HG02943 (cell line): Measurements from ENCODE around the gene HIVEP2.

Source experiments
- ATAC-seq: cut with Tn5 transposase; IDR thresholded peaks from one replicate; pipeline ENCODE4 v1.9.1; 2021; ENCODE audit warnings: mild to moderate bottlenecking, low read depth, moderate library complexity; ENCODE audit not compliant: unreplicated experiment

HIVEP2 gene

DNA sequence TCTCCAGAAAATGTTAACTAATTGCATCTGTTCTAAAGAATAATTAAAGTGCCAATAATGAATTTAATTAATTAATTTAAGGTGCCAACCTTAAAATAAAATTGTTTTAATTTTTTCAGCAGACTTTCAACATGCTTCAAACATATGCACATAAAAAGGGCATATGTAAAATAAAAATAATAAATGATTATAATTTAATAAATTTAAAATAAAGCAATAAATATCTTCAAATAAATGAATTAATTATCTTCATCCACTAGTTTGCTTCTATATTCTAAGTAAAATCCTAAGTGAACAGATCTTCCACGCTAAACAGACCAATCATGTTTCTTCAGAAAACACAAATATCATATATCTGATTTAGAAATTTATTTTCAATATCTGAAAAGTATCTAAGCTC is 119.2 kb downstream of the HIVEP2 start:
- ATAC-seq, result no peak

DNA sequence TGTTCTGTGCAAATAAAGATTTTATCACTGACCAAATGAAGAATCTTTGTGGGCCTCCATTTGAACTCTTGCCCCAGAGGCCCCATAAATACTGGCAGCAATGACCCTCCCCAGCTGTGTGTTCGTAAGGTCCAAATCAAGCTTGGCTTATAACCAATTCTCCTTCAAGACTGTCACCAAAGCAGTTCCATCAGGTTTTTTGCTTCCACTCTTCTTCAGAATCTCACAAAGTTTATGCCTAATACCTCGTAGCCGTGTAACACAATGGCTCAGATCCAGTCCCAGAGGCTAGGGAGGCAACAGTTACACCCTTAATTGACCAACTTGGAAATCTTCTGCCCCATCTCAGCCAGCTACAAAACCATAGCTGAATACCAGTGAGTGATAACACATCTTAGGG is 120.5 kb downstream of the HIVEP2 start:
- no peak for ATAC-seq

DNA sequence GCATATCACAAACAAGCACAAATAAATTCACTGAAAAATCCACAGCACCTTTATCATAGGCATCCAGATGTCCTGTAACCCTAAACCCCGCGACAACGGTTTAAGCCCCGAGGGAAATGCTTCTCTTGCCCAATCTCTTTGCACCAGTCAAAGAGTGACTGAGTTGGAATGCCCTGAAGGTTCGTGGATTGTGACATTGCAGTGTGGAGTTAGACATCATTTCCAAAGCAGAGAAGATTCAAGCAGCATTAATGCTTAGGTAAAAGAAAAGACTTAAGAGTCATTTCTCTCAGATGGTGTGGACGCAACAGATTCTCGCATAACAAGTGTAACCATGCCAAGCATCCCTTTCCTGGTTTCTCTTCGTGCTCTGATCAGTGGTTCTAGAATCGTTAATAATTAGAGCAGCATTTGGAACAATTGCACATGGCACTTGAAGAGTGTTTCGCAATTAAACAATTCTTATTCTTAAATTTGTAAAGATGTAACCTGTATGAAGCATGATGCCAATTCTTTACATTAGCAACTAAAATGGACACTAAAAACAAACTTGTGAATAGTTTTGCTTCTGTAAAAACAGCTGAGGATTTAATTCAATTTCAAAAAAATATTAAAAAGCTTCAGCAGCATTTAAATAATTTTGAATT is 121.6 kb downstream of the HIVEP2 start:
- no peak for ATAC-seq

DNA sequence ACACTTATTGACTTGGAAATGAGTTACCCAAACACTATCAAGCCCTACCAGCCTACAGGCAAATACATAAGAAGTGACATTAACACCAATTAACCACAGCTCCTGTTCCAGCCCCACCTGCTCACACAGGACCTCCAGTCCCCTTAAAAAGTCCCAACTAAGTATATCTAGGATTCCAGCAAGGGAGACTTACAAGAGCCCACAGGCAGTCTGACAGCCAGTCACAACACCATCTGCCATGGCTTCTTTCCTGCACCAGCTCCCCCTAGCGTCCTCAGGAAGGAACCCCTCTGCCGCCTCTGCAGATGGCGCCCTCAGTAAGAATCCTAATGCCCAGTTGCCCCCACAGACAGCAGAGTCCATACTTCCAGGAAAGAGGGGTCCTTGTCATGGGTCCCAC is 122.1 kb downstream of the HIVEP2 start:
- ATAC-seq, result no peak

DNA sequence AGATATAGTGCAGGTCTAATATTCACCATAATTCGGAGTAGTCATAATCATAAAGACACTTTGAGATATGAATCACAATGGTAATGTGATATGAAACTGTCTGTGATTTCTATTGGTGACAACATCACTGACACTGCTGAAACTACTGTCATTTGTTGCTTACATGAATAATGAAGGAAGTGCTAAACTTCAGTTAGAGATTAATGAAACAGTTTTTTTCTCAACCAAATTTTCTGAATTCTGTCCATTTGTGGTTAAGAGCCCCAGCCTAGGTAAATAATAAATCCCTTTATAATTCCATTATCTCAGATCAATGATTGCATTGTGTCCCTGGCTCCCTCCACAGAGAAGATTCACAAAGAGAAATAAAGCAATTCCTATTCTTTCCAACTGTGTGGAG is 122.6 kb downstream of the HIVEP2 start:
- peak; percentile 76 for ATAC-seq

DNA sequence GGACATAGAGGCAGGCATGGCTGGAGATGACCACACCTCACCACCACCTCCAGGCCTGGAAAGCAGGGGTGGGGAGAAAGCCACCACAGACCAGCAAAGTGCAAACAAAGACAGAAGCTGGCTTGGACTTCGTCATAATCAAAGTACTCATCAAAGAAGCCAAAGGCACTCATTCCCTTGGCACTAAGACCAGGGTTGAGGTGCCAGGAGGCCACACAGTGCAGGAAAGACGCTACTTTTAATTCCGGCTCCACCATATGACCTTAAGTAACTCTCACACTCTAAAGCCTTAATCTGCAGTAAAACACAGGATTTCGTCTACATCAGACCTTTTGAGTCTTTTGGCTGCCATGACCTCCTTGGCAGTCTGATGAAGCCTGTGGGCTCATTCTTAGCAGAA is 123.1 kb downstream of the HIVEP2 start:
- no peak for ATAC-seq

DNA sequence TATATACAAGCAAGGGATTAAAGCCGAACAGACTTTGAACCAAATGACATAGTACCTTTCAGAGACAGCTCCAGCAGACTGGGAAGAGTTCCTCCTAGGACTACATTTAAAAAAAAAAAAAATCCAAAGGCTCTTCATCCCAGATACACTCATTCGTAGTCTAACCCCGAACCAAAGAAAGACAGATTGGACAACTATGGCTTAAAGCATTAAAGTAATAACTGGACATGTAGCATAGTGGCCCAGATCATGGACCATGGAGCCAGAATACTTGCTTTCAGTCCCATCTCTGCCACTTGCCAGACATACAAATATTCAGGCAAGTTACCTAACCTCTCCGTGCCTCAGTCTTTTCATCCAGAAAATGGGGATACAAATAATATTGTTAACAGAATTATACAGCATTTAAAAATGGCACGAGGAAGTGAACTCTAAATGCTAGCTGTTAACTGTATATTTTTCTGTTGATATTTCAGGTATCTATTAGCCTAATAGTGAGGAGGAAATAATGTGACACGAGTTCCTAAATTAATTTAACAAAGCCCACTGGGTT is 123.7 kb downstream of the HIVEP2 start:
- no peak for ATAC-seq

DNA sequence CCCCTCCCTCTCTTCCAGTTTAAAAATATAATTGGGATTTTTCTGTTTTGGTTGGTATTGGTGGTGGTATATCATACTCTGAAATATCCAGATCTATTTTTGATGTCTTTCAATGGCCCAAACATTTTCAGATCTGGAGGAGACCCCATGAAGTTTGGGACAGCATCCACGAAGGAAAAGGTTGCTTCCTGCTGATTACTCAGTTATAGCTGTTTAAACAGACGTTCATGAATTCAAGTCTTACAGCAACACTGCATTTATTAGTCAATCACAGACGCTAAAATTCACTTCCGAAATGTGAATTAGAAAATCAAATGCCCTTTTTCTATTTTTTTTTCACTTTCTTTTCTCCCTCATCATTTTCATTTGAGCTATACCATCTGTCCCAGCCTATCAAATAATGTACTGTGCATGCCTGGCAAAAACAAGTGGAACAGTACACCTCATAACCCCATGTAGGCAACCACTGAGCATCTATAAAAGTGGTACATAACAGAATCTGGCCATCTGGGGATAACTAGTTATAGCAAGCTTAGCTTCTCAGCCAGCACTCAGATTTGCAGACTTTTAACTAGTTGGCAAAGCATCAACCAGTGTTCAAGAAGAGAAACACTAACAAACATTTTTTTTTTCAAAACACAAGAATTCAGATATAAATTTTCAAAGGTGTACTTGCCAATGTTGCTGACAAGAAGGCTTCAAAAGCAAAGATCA is 124.5 kb downstream of the HIVEP2 start:
- ATAC-seq, result no peak

DNA sequence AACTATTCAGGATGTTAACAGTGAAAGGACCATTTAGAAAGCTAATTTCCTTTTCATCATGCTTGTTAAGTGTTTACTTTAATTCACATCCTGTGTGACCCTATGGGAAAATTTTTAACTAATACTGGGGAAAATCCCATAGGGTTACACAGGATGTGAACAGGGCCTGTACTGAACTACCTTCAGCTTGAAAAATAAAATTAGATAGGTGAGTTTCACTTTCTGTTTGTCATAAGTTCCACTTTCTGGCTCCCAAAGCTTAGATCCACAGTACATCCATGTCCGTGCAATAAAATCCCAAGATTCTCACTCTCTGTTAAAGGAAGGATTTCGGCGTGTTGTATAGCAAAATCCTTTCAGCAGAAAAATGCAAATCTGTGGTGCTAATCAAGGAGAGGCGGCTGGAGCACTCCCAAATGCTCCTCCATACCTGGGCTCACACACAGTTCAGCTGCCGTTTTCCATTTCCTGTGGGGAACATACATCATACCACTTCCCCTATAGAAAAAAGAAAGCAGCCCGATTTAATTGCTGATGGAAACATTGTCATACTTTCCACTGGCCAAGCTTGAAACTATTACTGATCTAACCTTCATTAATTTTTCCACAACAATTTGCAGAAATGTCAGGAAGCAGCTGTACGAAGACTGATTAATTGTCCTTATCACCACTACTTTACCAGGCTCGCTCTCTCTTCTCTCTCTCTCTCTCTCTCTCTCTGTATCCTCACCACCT is 125.2 kb downstream of the HIVEP2 start:
- ATAC-seq, result peak; percentile 65

DNA sequence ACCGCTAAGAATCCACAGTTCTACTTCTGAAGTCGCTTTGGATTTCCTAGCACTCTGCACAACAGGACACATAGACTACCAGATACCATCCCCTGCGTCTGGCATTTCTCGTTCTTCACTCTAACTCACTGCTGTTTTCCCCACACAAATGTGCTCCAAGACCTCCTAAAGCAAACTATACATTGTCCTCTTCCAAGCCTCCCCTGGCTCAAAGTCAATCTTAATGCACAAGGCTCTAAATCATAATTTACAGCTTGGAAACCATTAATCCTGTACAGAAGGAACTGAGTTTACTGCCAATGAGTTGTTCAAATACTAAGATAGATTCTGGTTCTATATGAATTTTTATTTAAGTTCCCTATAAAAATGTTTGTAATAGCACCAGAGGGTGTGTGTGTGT is 128.5 kb downstream of the HIVEP2 start:
- ATAC-seq, result no peak

DNA sequence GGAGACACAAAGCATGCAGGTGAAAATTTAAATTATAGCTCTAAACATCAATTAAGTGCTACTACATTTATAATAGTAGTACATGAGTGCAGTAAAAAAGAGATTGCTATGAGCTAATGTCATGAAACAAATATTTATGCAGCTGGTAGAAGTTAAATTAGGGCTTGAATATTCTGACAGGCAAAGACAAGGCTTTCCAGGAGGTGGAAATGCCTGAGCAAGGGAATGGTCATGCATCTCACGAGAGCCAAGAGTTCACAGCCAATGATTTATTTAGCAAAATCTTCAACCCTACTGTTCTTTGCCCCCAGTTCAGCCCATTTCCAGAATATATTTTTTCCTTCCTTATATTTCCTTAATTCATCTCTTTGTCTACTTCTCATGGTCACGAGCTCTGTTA is 128.9 kb downstream of the HIVEP2 start:
- no peak for ATAC-seq

DNA sequence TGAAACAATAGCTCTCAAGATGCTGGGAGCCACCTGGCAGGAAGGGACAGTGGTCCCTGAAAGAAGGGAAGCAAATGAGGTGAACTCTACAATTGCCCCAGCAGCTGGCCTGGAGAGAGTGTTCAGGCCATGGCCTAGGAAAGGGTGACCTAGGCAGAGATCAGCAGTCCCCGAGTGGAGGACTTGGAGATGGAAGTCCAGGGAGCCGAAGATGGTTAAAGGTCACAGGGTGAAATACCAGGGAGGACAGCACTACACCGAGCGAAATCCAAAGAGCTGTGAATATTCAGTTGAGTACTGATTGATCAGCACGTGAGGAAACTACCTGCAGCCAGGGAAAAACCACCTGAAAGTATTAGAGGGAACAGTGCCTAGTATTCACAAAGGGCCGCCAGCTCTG is 133.1 kb downstream of the HIVEP2 start:
- ATAC-seq, result no peak

DNA sequence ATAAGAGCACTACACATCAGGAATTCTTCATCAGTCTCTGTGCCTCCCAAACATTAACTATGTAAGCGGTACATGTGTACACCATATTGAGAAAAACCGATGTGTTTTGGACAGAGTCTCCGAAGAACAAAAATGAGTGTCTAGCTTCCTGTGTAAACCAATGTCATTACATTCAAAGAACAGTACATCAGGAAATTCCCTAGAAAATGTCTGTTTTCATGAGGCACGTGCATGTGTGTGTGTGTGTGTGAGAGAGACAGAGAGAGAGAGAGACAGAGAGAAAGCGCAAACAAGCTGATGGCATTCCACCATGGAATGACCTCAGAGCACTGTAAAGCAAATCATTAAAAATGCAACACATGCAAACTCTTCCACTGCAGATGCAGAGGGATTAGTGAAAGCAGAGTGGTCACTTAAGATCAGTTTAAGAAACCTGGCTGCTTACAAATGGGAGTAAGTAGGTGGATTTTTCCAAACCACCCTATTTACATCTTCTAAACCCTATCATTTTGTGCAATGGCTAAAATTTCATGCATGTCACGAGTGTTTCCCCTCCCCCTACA is 133.9 kb downstream of the HIVEP2 start:
- ATAC-seq, result no peak

DNA sequence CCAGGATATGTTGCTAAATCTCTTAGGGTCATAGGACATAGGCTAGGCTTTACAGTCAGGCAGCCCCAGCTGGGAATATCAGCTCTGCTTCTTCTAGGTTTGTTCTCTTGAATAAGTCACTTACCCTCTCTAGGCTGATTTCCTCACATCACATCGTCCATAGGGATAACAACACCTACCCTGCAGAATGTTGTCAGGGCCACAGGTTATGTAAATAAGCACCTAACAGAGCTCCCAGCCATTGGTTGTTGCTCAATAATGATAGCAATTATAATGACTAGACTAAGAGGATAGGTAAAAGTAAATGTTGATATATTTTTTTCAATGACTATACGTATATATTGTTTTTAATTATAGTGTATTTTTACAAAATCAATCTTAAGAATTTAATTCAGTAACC is 135.0 kb downstream of the HIVEP2 start:
- ATAC-seq, result no peak

DNA sequence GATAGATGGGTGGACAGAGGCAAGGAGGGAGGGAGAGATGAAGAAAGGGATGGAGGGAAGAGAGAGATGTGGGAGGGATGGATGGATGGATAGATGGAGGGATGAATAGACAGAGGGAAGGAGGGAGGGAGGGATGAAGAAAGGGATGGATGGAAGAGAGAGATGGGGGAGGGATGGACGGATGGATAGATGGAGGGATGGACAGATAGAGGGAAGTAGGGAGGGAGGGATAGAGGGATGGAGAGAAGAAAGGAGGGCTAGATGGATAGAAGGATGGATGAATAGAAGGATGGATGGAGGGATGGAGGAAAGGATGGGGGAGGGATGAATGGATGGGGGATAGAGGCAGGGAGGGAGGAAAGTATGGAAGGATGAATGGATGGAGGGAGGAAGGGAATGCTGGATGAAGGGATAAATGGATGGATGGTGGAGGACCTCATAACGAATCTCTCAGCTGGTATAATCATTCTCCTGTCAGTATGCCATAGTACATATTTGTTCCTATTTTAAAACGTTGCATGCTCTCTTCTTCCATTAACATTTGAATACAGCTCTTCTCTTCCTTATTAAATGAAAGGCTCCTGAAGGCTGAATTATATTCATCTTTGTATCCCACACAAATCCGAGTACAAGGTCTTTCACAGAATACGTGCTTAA is 136.4 kb downstream of the HIVEP2 start:
- ATAC-seq, result no peak

DNA sequence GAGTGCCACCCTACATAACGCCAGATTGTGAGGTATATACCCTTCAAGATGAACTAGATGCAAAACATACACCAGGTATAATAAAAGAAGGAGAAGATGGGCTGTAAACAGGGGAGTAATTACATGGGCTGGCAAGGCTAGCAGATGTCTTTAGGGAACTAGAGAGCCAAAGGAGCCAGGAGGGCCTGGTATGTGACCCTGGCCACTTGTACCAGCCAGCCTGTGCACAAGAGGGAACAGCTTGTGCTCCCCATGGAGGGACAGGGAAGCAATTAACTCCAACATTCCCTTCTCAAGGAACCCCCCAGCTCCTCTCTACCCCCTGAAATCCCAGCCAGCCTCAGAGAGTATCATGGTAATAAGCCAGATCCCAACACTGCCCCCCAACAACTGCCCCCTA is 139.9 kb downstream of the HIVEP2 start:
- no peak for ATAC-seq

DNA sequence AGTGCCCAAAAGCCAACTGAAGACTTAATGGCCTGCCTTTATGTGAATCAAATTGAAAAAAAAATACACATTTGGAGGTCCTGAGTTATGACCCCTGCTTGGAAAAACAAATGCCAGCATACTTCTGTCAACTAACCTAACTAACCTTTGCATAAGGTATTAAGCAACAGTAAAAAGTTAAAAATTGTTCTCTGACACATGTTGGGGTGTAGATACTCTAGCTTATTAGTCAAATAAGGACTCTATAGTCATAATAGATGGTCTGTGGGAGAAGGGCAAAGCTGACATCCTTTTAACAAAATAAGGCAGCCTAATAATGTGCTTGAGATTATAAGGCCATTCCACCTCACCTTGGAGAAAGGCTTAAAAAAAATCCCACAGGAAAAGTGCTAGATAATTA is 140.5 kb downstream of the HIVEP2 start:
- no peak for ATAC-seq

DNA sequence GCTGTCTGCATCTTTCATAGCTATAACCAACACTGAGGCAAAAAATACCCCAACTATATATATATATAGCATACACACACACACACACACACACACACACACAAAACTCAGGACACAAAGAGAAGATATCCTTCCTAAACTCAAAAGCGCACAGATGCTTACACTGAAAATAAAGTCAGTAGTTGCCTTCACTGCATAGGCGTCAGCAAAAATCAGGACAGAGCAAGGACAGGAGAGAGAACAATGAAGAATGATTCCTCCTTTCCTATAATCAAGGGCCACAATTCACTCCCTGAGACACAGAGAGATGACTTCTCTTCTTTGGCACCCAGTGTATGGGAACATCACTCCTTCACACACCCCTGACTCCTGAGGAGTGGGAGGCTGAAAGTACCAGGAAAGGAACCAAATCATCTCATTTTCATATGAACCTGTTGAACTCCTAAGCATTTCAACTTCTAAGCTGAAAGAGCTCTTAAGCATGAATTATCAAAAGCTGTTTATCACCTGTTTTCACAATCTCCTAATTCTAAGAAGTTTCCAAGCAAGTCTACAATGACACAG is 141.4 kb downstream of the HIVEP2 start:
- no peak for ATAC-seq

DNA sequence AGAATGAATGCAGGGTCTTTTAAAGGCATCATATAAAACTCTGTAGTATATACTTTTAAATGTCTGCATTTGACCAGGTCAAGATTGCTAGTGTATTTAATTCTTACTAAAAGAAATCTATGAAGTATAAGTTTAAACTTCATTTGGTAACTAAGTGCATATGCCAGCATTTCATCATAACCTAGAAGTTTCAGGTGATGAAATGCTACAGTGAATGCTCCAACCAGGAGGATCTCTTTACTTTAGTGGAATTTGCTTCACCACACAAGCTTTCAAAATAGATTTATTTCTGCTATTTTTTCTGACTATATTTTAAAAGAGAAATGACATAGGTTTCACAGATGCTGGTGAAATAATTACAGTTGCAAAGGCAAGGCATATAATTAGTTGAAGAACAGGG is 141.9 kb downstream of the HIVEP2 start:
- ATAC-seq, result no peak

DNA sequence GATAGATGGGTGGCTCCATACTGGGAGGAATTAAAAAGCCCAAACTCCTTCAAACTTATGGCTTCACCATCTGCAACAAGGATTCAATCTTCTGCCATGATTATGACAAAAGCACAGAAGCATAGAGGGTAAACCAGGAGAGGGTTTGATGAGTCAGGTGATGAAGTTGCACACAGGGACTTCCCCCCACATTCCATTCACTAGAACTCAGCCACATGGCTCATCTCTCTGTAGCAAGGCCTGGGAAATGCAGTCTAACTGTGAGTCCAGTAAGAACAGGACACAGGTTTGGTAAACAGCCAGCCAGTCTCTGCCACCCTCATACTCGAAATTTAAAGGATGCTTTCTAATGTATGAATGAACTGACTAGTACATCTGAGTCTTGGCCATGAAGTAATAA is 142.9 kb downstream of the HIVEP2 start:
- no peak for ATAC-seq
